ENCODE results near the gene KRTAP5-5.

The KRTAP5-5 gene

GRCh38 chr11:1652442-1652770 is 22.8 kb downstream of the KRTAP5-5 start:
- peak; percentile 8; the same call in 2 of the 3 replicates for ATAC-seq
- no peak for TF ChIP-seq PPARA (CRISPR knock-in tag; IDR thresholded peaks at IDR 0.05; ENCODE audit: borderline replicate concordance)
- TF ChIP-seq RARB (CRISPR knock-in tag; IDR thresholded peaks at IDR 0.05), result no peak
- no peak for TF ChIP-seq TSHZ2 (CRISPR knock-in tag; IDR thresholded peaks at IDR 0.05)
- TF ChIP-seq CREB5 (CRISPR knock-in tag; IDR thresholded peaks at IDR 0.05; ENCODE audit: low read depth), result no peak
- no peak for TF ChIP-seq CSRNP3 (CRISPR knock-in tag; IDR thresholded peaks at IDR 0.05)
- TF ChIP-seq ISL1 (CRISPR knock-in tag; IDR thresholded peaks at IDR 0.05), result no peak
- no peak for TF ChIP-seq OSR1 (CRISPR knock-in tag; IDR thresholded peaks at IDR 0.05)
- no peak for TF ChIP-seq ZNF565 (CRISPR knock-in tag; conservative IDR thresholded peaks at IDR 0.05; ENCODE audit: low read depth)
- TF ChIP-seq GLIS3 (CRISPR knock-in tag; IDR thresholded peaks at IDR 0.05), result no peak
- no peak for TF ChIP-seq TOX (CRISPR knock-in tag; IDR thresholded peaks at IDR 0.05; ENCODE audit: borderline replicate concordance)

GRCh38 chr11:1652771-1653540 is 23.4 kb downstream of the KRTAP5-5 start:
- TF ChIP-seq OSR1 (CRISPR knock-in tag; IDR thresholded peaks at IDR 0.05), result no peak
- no peak for TF ChIP-seq TSHZ2 (CRISPR knock-in tag; IDR thresholded peaks at IDR 0.05)
- TF ChIP-seq POU6F1 (CRISPR knock-in tag; IDR thresholded peaks at IDR 0.05; ENCODE audit: borderline replicate concordance, low read depth), result no peak
- no peak for TF ChIP-seq ZNF70 (CRISPR knock-in tag; IDR thresholded peaks at IDR 0.05)
- TF ChIP-seq ZNF8 (CRISPR knock-in tag; IDR thresholded peaks at IDR 0.05), result no peak
- TF ChIP-seq CREB5 (CRISPR knock-in tag; IDR thresholded peaks at IDR 0.05; ENCODE audit: low read depth), result no peak
- no peak for TF ChIP-seq PATZ1 (CRISPR knock-in tag; IDR thresholded peaks at IDR 0.05; ENCODE audit: borderline replicate concordance)
- no peak for TF ChIP-seq PPARA (CRISPR knock-in tag; IDR thresholded peaks at IDR 0.05; ENCODE audit: borderline replicate concordance)
- TF ChIP-seq GLIS3 (CRISPR knock-in tag; IDR thresholded peaks at IDR 0.05), result no peak
- TF ChIP-seq CSDC2 (CRISPR knock-in tag; IDR thresholded peaks at IDR 0.05), result no peak
- TF ChIP-seq CSRNP3 (CRISPR knock-in tag; IDR thresholded peaks at IDR 0.05), result no peak
- TF ChIP-seq SNAI2 (CRISPR knock-in tag; IDR thresholded peaks at IDR 0.05), result no peak
- no peak for TF ChIP-seq ARNTL (CRISPR knock-in tag; IDR thresholded peaks at IDR 0.05; ENCODE audit: borderline replicate concordance, low read depth)
- no peak for TF ChIP-seq TOX (CRISPR knock-in tag; IDR thresholded peaks at IDR 0.05; ENCODE audit: borderline replicate concordance)
- TF ChIP-seq ZC3H10 (CRISPR knock-in tag; IDR thresholded peaks at IDR 0.05), result no peak
- ATAC-seq, result peak; percentile 95

Measured in SK-N-SH treated with all-trans-retinoic acid at 6 μM for 48 hours (cell line).